MM.1S (cell line): ENCODE measurements around the gene NAALADL1.

ENCODE experiments used
- DNase-seq: peaks from one replicate; pipeline ENCODE4 v3.0.0-alpha.2; 2015
- H2AFZ ChIP-seq: fragments of 300-600 bp; sonication (generic); 2 replicates; pipeline ENCODE4 v1.6.0; 2016; ENCODE audit warnings: antibody characterized with exemption, low read length
- H3F3A ChIP-seq: fragments of 300-600 bp; sonication (generic); 2 replicates; pipeline ENCODE4 v1.6.1; 2016; ENCODE audit warnings: mild to moderate bottlenecking, antibody characterized with exemption, low read length, moderate library complexity, mixed read lengths; ENCODE audit not compliant: insufficient read depth
- H3K27ac ChIP-seq: fragments of 300-600 bp; sonication (generic); 2 replicates; pipeline ENCODE4 v1.5.1; 2016; ENCODE audit warnings: mild to moderate bottlenecking, low read length
- H3K27me3 ChIP-seq: fragments of 300-600 bp; sonication (generic); replicated peaks from 2 replicates; pipeline ENCODE4 v1.6.0; 2016; ENCODE audit warnings: low read length; ENCODE audit not compliant: insufficient read depth
- H3K36me3 ChIP-seq: fragments of 300-600 bp; sonication (generic); replicated peaks from 2 replicates; pipeline ENCODE4 v1.6.1; 2016; ENCODE audit warnings: mild to moderate bottlenecking, low read length, mixed read lengths; ENCODE audit not compliant: insufficient read depth
- H3K4me1 ChIP-seq: fragments of 300-600 bp; sonication (generic); 2 replicates; pipeline ENCODE4 v1.6.1; 2016; ENCODE audit warnings: low read length, mixed read lengths
- H3K4me2 ChIP-seq: fragments of 300-600 bp; sonication (generic); 2 replicates; pipeline ENCODE4 v1.6.0; 2016; ENCODE audit warnings: low read depth, low read length
- H3K4me3 ChIP-seq: fragments of 300-600 bp; sonication (generic); 2 replicates; pipeline ENCODE4 v1.5.1; 2016; ENCODE audit warnings: low read length, mixed read lengths
- H3K79me2 ChIP-seq: fragments of 300-600 bp; sonication (generic); 2 replicates; pipeline ENCODE4 v1.6.1; 2016; ENCODE audit warnings: mixed run types, low read length, mixed read lengths
- H3K9ac ChIP-seq: fragments of 300-600 bp; sonication (generic); 2 replicates; pipeline ENCODE4 v1.6.1; 2016; ENCODE audit warnings: low read length, mixed read lengths
- H3K9me2 ChIP-seq: fragments of 300-600 bp; sonication (generic); replicated peaks from 2 replicates; pipeline ENCODE4 v1.6.1; 2016; ENCODE audit warnings: mild to moderate bottlenecking, low read length, mixed read lengths; ENCODE audit not compliant: insufficient read depth
- H3K9me3 ChIP-seq: fragments of 300-600 bp; sonication (generic); replicated peaks from 2 replicates; pipeline ENCODE4 v1.6.1; 2016; ENCODE audit warnings: mild to moderate bottlenecking, low read length, mixed read lengths; ENCODE audit not compliant: insufficient read depth
- H4K20me1 ChIP-seq: fragments of 300-600 bp; sonication (generic); 2 replicates; pipeline ENCODE4 v1.6.1; 2016; ENCODE audit warnings: mild to moderate bottlenecking, low read length, moderate library complexity, mixed read lengths; ENCODE audit not compliant: insufficient read depth
- EZH2 ChIP-seq: fragments of 300-600 bp; sonication (generic); optimal IDR thresholded peaks from 2 replicates; pipeline ENCODE3; 2017; ENCODE audit warnings: low read depth, mild to moderate bottlenecking, antibody characterized with exemption, low read length, mixed read lengths
- EZH2phosphoT487 ChIP-seq: fragments of 300-600 bp; sonication (generic); IDR thresholded peaks from 2 replicates; pipeline ENCODE4 v1.6.1; 2018; ENCODE audit warnings: antibody characterized with exemption, low read length
- TF ChIP-seq, protein P1 (sequence below): fragments of 300-600 bp; sonication (generic); IDR thresholded peaks from 2 replicates; pipeline ENCODE4 v1.5.1; 2016; ENCODE audit warnings: antibody characterized with exemption, low read length, mixed read lengths

Gene NAALADL1

GRCh38 chr11:65060913-65061408 is 2.6 kb upstream of the NAALADL1 start:
- TF ChIP-seq EZH2, result no peak
- TF ChIP-seq, protein P1, sequence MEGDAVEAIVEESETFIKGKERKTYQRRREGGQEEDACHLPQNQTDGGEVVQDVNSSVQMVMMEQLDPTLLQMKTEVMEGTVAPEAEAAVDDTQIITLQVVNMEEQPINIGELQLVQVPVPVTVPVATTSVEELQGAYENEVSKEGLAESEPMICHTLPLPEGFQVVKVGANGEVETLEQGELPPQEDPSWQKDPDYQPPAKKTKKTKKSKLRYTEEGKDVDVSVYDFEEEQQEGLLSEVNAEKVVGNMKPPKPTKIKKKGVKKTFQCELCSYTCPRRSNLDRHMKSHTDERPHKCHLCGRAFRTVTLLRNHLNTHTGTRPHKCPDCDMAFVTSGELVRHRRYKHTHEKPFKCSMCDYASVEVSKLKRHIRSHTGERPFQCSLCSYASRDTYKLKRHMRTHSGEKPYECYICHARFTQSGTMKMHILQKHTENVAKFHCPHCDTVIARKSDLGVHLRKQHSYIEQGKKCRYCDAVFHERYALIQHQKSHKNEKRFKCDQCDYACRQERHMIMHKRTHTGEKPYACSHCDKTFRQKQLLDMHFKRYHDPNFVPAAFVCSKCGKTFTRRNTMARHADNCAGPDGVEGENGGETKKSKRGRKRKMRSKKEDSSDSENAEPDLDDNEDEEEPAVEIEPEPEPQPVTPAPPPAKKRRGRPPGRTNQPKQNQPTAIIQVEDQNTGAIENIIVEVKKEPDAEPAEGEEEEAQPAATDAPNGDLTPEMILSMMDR, result 0 out of 2 replicates have a peak, but pooled peaks have one; percentile 4
- no peaks in the 10 kb centered on the region for H3K9me3 ChIP-seq
- H3K9ac ChIP-seq, result no peak overlapping the region
- H4K20me1 ChIP-seq, result no peaks in the 10 kb centered on the region
- no peak for DNase-seq
- H3K27ac ChIP-seq, result no peak overlapping the region
- H2AFZ ChIP-seq, result no peak overlapping the region
- peaks cover 17% of the 10 kb centered on the region for H3K4me1 ChIP-seq
- H3K4me2 ChIP-seq, result peak overlapping the region; percentile 60; the same call in 1 of the 2 replicates
- peaks cover 5% of the 10 kb centered on the region; the same call in 1 of the 2 replicates for H3F3A ChIP-seq
- H3K79me2 ChIP-seq, result no peaks in the 10 kb centered on the region
- no peaks in the 10 kb centered on the region for H3K36me3 ChIP-seq
- H3K9me2 ChIP-seq, result no peaks in the 10 kb centered on the region
- H3K4me3 ChIP-seq, result no peak overlapping the region
- H3K27me3 ChIP-seq, result no peaks in the 10 kb centered on the region

- Histone ChIP-seq H2AFZ (no peak overlapping the region), H3K79me2 (no peaks in the 10 kb centered on the region), H4K20me1 (no peaks in the 10 kb centered on the region), H3K4me1 (peaks cover 21% of the 10 kb centered on the region), H3K27ac (no peak overlapping the region), H3K4me2 (peak overlapping the region; percentile 60; the same call in 1 of the 2 replicates), H3F3A (peaks cover 11% of the 10 kb centered on the region), H3K27me3 (no peaks in the 10 kb centered on the region), H3K36me3 (no peaks in the 10 kb centered on the region), H3K9me2 (no peaks in the 10 kb centered on the region), H3K9me3 (no peaks in the 10 kb centered on the region), H3K9ac (no peak overlapping the region), H3K4me3 (no peak overlapping the region)
- TF ChIP-seq, protein P1, result no peak
- TF ChIP-seq EZH2phosphoT487 (no peak), EZH2 (no peak)
- no peak for DNase-seq
Observed at GRCh38 chr11:65059959-65060824, 1.8 kb upstream of the NAALADL1 start.

GRCh38 chr11:65059523-65059922 is 1.2 kb upstream of the NAALADL1 start:
- H3K4me3 ChIP-seq, result no peak overlapping the region
- TF ChIP-seq EZH2 (no peak), EZH2phosphoT487 (no peak)
- TF ChIP-seq, protein P1, result no peak
- peaks cover 26% of the 10 kb centered on the region for H3K4me1 ChIP-seq
- peaks cover 11% of the 10 kb centered on the region for H3F3A ChIP-seq
- no peak overlapping the region for H3K9ac ChIP-seq
- no peaks in the 10 kb centered on the region for H3K9me2 ChIP-seq
- no peak overlapping the region for H3K4me2 ChIP-seq
- no peaks in the 10 kb centered on the region for H3K9me3 ChIP-seq
- H3K79me2 ChIP-seq, result no peaks in the 10 kb centered on the region
- no peak overlapping the region for H3K27ac ChIP-seq
- H2AFZ ChIP-seq, result no peak overlapping the region
- no peaks in the 10 kb centered on the region for H3K36me3 ChIP-seq
- no peak for DNase-seq
- no peaks in the 10 kb centered on the region for H3K27me3 ChIP-seq
- no peaks in the 10 kb centered on the region for H4K20me1 ChIP-seq
